ENCODE data around the gene SLC1A2. TPM values are rescaled to one million over a fixed set of nuclear protein-coding genes. Genes with fewer than 3 reads are reported as not detected.

SLC1A2 gene
- total RNA-seq, 1 experiment from 2014 or later = not detected

- DNase-seq = peak; percentile 60
- Histone ChIP-seq H3K9me3 (no peaks in the 10 kb centered on the region), H3K36me3 (no peaks in the 10 kb centered on the region), H3K4me3 (no peak overlapping the region), H3K27me3 (no peaks in the 10 kb centered on the region)
Observed at GRCh38 chr11:35390737-35391682, 28.3 kb downstream of the SLC1A2 start.

GRCh38 chr11:35389897-35390465 is 29.4 kb downstream of the SLC1A2 start:
- H3K36me3 ChIP-seq = no peaks in the 10 kb centered on the region
- DNase-seq = no peak
- no peak overlapping the region for H3K4me3 ChIP-seq
- no peaks in the 10 kb centered on the region for H3K27me3 ChIP-seq
- 0 out of 2 replicates have a peak, but pooled peaks cover 2% of the 10 kb centered on the region for H3K9me3 ChIP-seq

- Histone ChIP-seq H3K36me3 (no peaks in the 10 kb centered on the region), H3K4me3 (no peak overlapping the region), H3K27me3 (no peaks in the 10 kb centered on the region), H3K9me3 (peaks cover 4% of the 10 kb centered on the region; the same call in 1 of the 2 replicates)
- no peak for DNase-seq
Observed at GRCh38 chr11:35389112-35389511, 30.2 kb downstream of the SLC1A2 start.

GRCh38 chr11:35388061-35388460 is 31.3 kb downstream of the SLC1A2 start:
- Histone ChIP-seq H3K36me3 (no peaks in the 10 kb centered on the region), H3K9me3 (peaks cover 4% of the 10 kb centered on the region; the same call in 1 of the 2 replicates), H3K27me3 (no peaks in the 10 kb centered on the region), H3K4me3 (no peak overlapping the region)
- DNase-seq = no peak

- H3K27me3 ChIP-seq = no peaks in the 10 kb centered on the region
- DNase-seq = no peak
- no peak overlapping the region for H3K4me3 ChIP-seq
- peaks cover 4% of the 10 kb centered on the region; the same call in 1 of the 2 replicates for H3K9me3 ChIP-seq
- H3K36me3 ChIP-seq = no peaks in the 10 kb centered on the region
Observed at GRCh38 chr11:35387111-35387982, 32.0 kb downstream of the SLC1A2 start.

- peaks cover 4% of the 10 kb centered on the region; the same call in 1 of the 2 replicates for H3K9me3 ChIP-seq
- DNase-seq = no peak
Observed at GRCh38 chr11:35383953-35384352, 35.4 kb downstream of the SLC1A2 start.

GRCh38 chr11:35381709-35382322 is 37.5 kb downstream of the SLC1A2 start:
- no peak for DNase-seq

More at GRCh38 chr11:35383953-35384352, 35.4 kb downstream of the SLC1A2 start:
- Histone ChIP-seq H3K36me3 (no peaks in the 10 kb centered on the region), H3K27me3 (no peaks in the 10 kb centered on the region), H3K4me3 (no peak overlapping the region)

GRCh38 chr11:35380603-35381002 is 38.8 kb downstream of the SLC1A2 start:
- Histone ChIP-seq H3K27me3 (no peaks in the 10 kb centered on the region), H3K9me3 (peaks cover 4% of the 10 kb centered on the region; the same call in 1 of the 2 replicates), H3K4me3 (no peak overlapping the region), H3K36me3 (no peaks in the 10 kb centered on the region)
- no peak for DNase-seq

More at GRCh38 chr11:35381709-35382322, 37.5 kb downstream of the SLC1A2 start:
- Histone ChIP-seq H3K4me3 (no peak overlapping the region), H3K36me3 (no peaks in the 10 kb centered on the region), H3K9me3 (peaks cover 4% of the 10 kb centered on the region; the same call in 1 of the 2 replicates), H3K27me3 (no peaks in the 10 kb centered on the region)

- Histone ChIP-seq H3K4me3 (no peak overlapping the region), H3K27me3 (no peaks in the 10 kb centered on the region), H3K9me3 (no peaks in the 10 kb centered on the region), H3K36me3 (no peaks in the 10 kb centered on the region)
- DNase-seq = no peak
Observed at GRCh38 chr11:35377262-35377661, 42.1 kb downstream of the SLC1A2 start.

- Histone ChIP-seq H3K9me3 (no peaks in the 10 kb centered on the region), H3K36me3 (no peaks in the 10 kb centered on the region), H3K27me3 (no peaks in the 10 kb centered on the region), H3K4me3 (no peak overlapping the region)
- no peak for DNase-seq
Observed at GRCh38 chr11:35376613-35377012, 42.7 kb downstream of the SLC1A2 start.

- no peaks in the 10 kb centered on the region for H3K27me3 ChIP-seq
- H3K9me3 ChIP-seq = no peaks in the 10 kb centered on the region
- no peak for DNase-seq
- H3K36me3 ChIP-seq = no peaks in the 10 kb centered on the region
- no peak overlapping the region for H3K4me3 ChIP-seq
Observed at GRCh38 chr11:35376118-35376510, 43.2 kb downstream of the SLC1A2 start.

- H3K36me3 ChIP-seq = no peaks in the 10 kb centered on the region
- no peaks in the 10 kb centered on the region for H3K27me3 ChIP-seq
- H3K4me3 ChIP-seq = no peak overlapping the region
- DNase-seq = no peak
- H3K9me3 ChIP-seq = no peaks in the 10 kb centered on the region
Observed at GRCh38 chr11:35375332-35376117, 43.8 kb downstream of the SLC1A2 start.

- H3K9me3 ChIP-seq = no peaks in the 10 kb centered on the region
Observed at GRCh38 chr11:35373284-35373933, 45.9 kb downstream of the SLC1A2 start.

GRCh38 chr11:35372565-35373283 is 46.6 kb downstream of the SLC1A2 start:
- DNase-seq = peak; percentile 82
- H3K9me3 ChIP-seq = no peaks in the 10 kb centered on the region
- H3K36me3 ChIP-seq = no peaks in the 10 kb centered on the region
- H3K27me3 ChIP-seq = no peaks in the 10 kb centered on the region
- H3K4me3 ChIP-seq = no peak overlapping the region

More at GRCh38 chr11:35373284-35373933, 45.9 kb downstream of the SLC1A2 start:
- peak; percentile 71 for DNase-seq
- Histone ChIP-seq H3K27me3 (no peaks in the 10 kb centered on the region), H3K4me3 (no peak overlapping the region), H3K36me3 (no peaks in the 10 kb centered on the region)

Measured in MG63 (cell line).